SHP77 treated with DMSO at 0.1 percent for 48 hours (cell line): ENCODE data around the gene HEYL.
"Not testable (repeated sequence)": the region's sequence is repeated elsewhere in the genome, so short reads cannot be mapped to it uniquely, and the experiment has no call there.

Experiments
- DNase-seq: peaks from one replicate; lab custom pipeline; 2025; lab: John Stamatoyannopoulos, UW

The HEYL gene

GRCh38 chr1:39603677-39604076, 35.8 kb downstream of the HEYL start:
- not testable (repeated sequence) for DNase-seq

GRCh38 chr1:39601667-39602255, 37.7 kb downstream of the HEYL start:
- DNase-seq, result not testable (repeated sequence)

- DNase-seq, result no peak
These were observed 43.3 kb downstream of the HEYL start for GRCh38 chr1:39596163-39596562.

- DNase-seq, result no peak
These were observed 46.1 kb downstream of the HEYL start for GRCh38 chr1:39593386-39593785.

- DNase-seq, result no peak
These were observed 47.4 kb downstream of the HEYL start for GRCh38 chr1:39592069-39592468.

- DNase-seq, result no peak
These were observed 48.9 kb downstream of the HEYL start for GRCh38 chr1:39590546-39590945.

- no peak for DNase-seq
These were observed 53.5 kb downstream of the HEYL start for GRCh38 chr1:39585933-39586332.

- DNase-seq, result no peak
These were observed 63.3 kb downstream of the HEYL start for GRCh38 chr1:39576016-39576657.

GRCh38 chr1:39575191-39576015, 64.0 kb downstream of the HEYL start:
- DNase-seq, result no peak

- no peak for DNase-seq
These were observed 64.8 kb downstream of the HEYL start for GRCh38 chr1:39574646-39575045.
